B cell (primary cell): ENCODE results near the gene TMEM43. TPM values are rescaled to one million over a fixed set of nuclear protein-coding genes. Genes with fewer than 3 reads are reported as not detected.

ENCODE experiments used
- ATAC-seq: fragments of 200-7000 bp; cut with Tn5 transposase; one replicate; pipeline ENCODE4 v1.10.0; 2021; ENCODE audit warnings: low read depth, mild to moderate bottlenecking, moderate number of reproducible peaks, moderate library complexity
- CTCF ChIA-PET: fragments of 350-600 bp; sonication (Branson Sonifier 250); formaldehyde crosslinking; loops from one replicate; lab custom pipeline; 2021; ENCODE audit warnings: antibody characterized with exemption, inconsistent platforms; lab: Charles Lee
- POLR2A ChIA-PET: fragments of 350-600 bp; sonication (Branson Sonifier 250); formaldehyde crosslinking; loops from one replicate; lab custom pipeline; 2021; ENCODE audit warnings: antibody characterized with exemption; lab: Charles Lee
- DNase-seq: peaks from one replicate; pipeline ENCODE4 v3.0.0; 2013
- H2AFZ ChIP-seq: 2 replicates; pipeline ENCODE4 v1.6.1; 2012; ENCODE audit warnings: mild to moderate bottlenecking, low read depth, low read length; ENCODE audit not compliant: insufficient read depth, poor library complexity, severe bottlenecking
- H3K27ac ChIP-seq, 2 donors: 1 replicate in 1 of 2; 2 replicates in 1 of 2; pipeline ENCODE4 v1.5.1; 2012 to 2013; ENCODE audit warnings: low read length in 2 of 2, mild to moderate bottlenecking in 2 of 2, moderate library complexity in 1 of 2
- H3K27me3 ChIP-seq, 4 experiments: fragments of 200-600 bp in 1 of 4; sonication (generic) in 1 of 4; replicated peaks in 1 of 4; 1 replicate in 2 of 4; 2 replicates in 2 of 4; pipeline versions ENCODE4 v1.6.1 to v1.7.0; 2013 to 2016; ENCODE audit warnings: low read length in 3 of 4, mild to moderate bottlenecking in 2 of 4, mixed read lengths in 1 of 4, moderate library complexity in 1 of 4; ENCODE audit not compliant: insufficient read depth in 4 of 4, control insufficient read depth in 3 of 4; ENCODE audit errors: control extremely low read depth in 1 of 4
- H3K36me3 ChIP-seq, 2 experiments: replicated peaks in 1 of 2; 1 replicate in 1 of 2; 2 replicates in 1 of 2; pipeline versions ENCODE4 v1.6.1 to v1.7.1; 2013; ENCODE audit warnings: low read length in 1 of 2; ENCODE audit not compliant: insufficient read depth in 2 of 2, control insufficient read depth in 1 of 2; ENCODE audit errors: control extremely low read depth in 1 of 2, extremely low read depth in 1 of 2
- H3K4me1 ChIP-seq, 2 donors: fragments of 200-600 bp in 1 of 2; sonication (generic) in 1 of 2; 1 replicate in 1 of 2; 2 replicates in 1 of 2; pipeline versions ENCODE4 v1.5.1 to v1.6.1; 2013 to 2017; ENCODE audit warnings: low read length in 2 of 2; ENCODE audit not compliant: control insufficient read depth in 2 of 2, insufficient read depth in 2 of 2
- H3K4me2 ChIP-seq: replicated peaks from 2 replicates; pipeline ENCODE3; 2012; ENCODE audit warnings: mild to moderate bottlenecking, low read depth, low read length; ENCODE audit not compliant: poor library complexity, severe bottlenecking
- H3K4me3 ChIP-seq, 5 experiments: fragments of 200-600 bp in 1 of 5; sonication (generic) in 1 of 5; 1 replicate in 3 of 5; 2 replicates in 2 of 5; pipeline versions ENCODE4 v1.5.1 to v1.7.0; 2011 to 2016; ENCODE audit warnings: low read length in 4 of 5, mild to moderate bottlenecking in 4 of 5, low read depth in 2 of 5, control low read depth in 1 of 5, moderate library complexity in 1 of 5; ENCODE audit not compliant: insufficient read depth in 1 of 5; ENCODE audit errors: control extremely low read depth in 1 of 5, extremely low read depth in 1 of 5
- H3K79me2 ChIP-seq: fragments of 200-600 bp; sonication (generic); one replicate; pipeline ENCODE4 v1.6.0; 2016; ENCODE audit warnings: low read length; ENCODE audit not compliant: control insufficient read depth, insufficient read depth
- H3K9ac ChIP-seq: fragments of 200-600 bp; sonication (generic); 2 replicates; pipeline ENCODE4 v1.6.1; 2017; ENCODE audit warnings: mild to moderate bottlenecking, low read length, moderate library complexity
- H3K9me3 ChIP-seq, 3 donors: one replicate each; pipeline versions ENCODE4 v1.6.1 to v1.7.1; 2013; ENCODE audit warnings: low read length in 2 of 3; ENCODE audit not compliant: control insufficient read depth in 2 of 3, insufficient read depth in 1 of 3; ENCODE audit errors: control extremely low read depth in 1 of 3
- H4K20me1 ChIP-seq: 2 replicates; pipeline ENCODE4 v1.6.0; 2012; ENCODE audit warnings: mild to moderate bottlenecking, low read length; ENCODE audit not compliant: insufficient read depth, control insufficient read depth, poor library complexity, severe bottlenecking
- H3K27ac Mint-ChIP-seq: one replicate; pipeline ENCODE4 v1.8.0; 2021; ENCODE audit warnings: mixed read lengths
- H3K27me3 Mint-ChIP-seq: one replicate; pipeline ENCODE4 v1.8.0; 2021; ENCODE audit warnings: mixed read lengths
- H3K4me1 Mint-ChIP-seq: one replicate; pipeline ENCODE4 v1.8.0; 2021; ENCODE audit warnings: mixed read lengths
- H3K4me3 Mint-ChIP-seq: one replicate; pipeline ENCODE4 v1.8.0; 2021; ENCODE audit warnings: mixed read lengths
- H3K9me3 Mint-ChIP-seq: one replicate; pipeline ENCODE4 v1.8.0; 2022; ENCODE audit warnings: mixed read lengths; ENCODE audit not compliant: insufficient read depth
- EZH2 ChIP-seq: IDR thresholded peaks from 2 replicates; pipeline ENCODE4 v1.6.1; 2012; ENCODE audit warnings: borderline replicate concordance, low read depth, mild to moderate bottlenecking, moderate library complexity, low read length; ENCODE audit not compliant: insufficient read depth, poor library complexity, severe bottlenecking
- WGBS: methylation state at CpG from one replicate; pipeline ENCODE4 v1.1.5; 2013; ENCODE audit warnings: missing lambda C conversion rate; ENCODE audit not compliant: insufficient coverage; 5-methylcytosine and 5-hydroxymethylcytosine counted together
- intact Hi-C: fragments of 100-400 bp; cut with micrococcal nuclease; formaldehyde crosslinking; loops from one replicate; pipeline ENCODE4 v1.10.0; 2022
- polyA plus RNA-seq: library from polyadenylated mRNA; depleted of rRNA; stranded (reverse); fragments of >200 nt; gene quantifications from 2 replicates; pipeline ENCODE4 v1.2.3, GENCODE V29; 2012
- total RNA-seq, 2 donors: library from RNA; stranded (reverse); fragments of 120-200 nt in 1 of 2; gene quantifications; 1 replicate in 1 of 2; 2 replicates in 1 of 2; pipeline versions ENCODE4 v1.2.3 to v1.2.4, GENCODE V29; 2013 to 2022
- TF ChIP-seq, protein P1 (sequence below): fragments of 200-600 bp; IDR thresholded peaks from one replicate; pipeline ENCODE4 v1.8.0; 2022; ENCODE audit warnings: antibody characterized with exemption, mild to moderate bottlenecking

Gene TMEM43
- total and polyA plus RNA-seq, 2 donors (not counting 1 experiment from before 2014, with no cell fraction given), result 29.5 to 37.6 TPM

DNA sequence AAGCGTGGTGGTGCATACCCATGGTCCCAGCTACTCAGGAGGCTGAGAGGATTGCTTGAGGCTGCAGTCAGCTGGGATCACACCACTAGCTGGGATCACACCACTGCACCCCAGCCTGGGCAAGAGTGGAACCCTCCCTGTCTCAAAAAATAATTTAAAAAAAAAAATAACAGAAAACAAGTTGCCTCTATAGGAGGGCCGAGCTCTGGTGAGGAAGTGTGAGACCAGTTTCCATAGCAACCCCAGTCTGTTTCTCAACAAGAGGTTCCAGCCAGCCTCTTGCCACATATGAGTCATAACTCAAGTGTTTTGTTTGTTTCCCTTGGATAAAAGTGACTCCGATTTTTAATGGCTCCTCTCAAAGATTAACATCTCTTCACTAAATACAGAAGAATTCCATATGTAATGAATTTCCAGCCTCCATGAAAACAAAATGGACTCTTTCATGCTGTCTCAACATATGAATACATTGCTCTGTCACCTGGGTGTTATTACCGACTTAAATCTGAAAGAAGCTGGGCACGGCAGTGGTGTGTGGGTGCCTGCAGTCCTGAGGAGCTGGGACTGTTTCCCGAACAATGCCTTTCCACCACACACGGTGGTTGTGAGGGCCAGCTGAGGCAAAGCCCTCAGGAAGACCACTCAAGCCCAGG lies 19.7 kb downstream of the TMEM43 start:
- WGBS, result 17% methylated on average over 1 of the region's 7 CpGs
- no peaks in the 10 kb centered on the region for H4K20me1 ChIP-seq
- Mint-ChIP-seq H3K27me3 (no peaks in the 10 kb centered on the region), H3K4me1 (peaks cover 17% of the 10 kb centered on the region), H3K27ac (peak overlapping the region; percentile 96), H3K9me3 (no peaks in the 10 kb centered on the region), H3K4me3 (peak overlapping the region; percentile 65)
- intact Hi-C loops, result loop anchor here (1.0 kb wide), 2 partner anchors 20 to 34 kb away; partner anchors contain the start of genes CHCHD4, LSM3 and XPC
- POLR2A ChIA-PET, result interaction anchor here (1.0 to 2.2 kb wide), 2 partner anchors 20 to 34 kb away, joined by 6 to 7 read pairs; partner anchors contain the start of genes CHCHD4, LSM3, TMEM43 and XPC
- TF ChIP-seq, protein P1, sequence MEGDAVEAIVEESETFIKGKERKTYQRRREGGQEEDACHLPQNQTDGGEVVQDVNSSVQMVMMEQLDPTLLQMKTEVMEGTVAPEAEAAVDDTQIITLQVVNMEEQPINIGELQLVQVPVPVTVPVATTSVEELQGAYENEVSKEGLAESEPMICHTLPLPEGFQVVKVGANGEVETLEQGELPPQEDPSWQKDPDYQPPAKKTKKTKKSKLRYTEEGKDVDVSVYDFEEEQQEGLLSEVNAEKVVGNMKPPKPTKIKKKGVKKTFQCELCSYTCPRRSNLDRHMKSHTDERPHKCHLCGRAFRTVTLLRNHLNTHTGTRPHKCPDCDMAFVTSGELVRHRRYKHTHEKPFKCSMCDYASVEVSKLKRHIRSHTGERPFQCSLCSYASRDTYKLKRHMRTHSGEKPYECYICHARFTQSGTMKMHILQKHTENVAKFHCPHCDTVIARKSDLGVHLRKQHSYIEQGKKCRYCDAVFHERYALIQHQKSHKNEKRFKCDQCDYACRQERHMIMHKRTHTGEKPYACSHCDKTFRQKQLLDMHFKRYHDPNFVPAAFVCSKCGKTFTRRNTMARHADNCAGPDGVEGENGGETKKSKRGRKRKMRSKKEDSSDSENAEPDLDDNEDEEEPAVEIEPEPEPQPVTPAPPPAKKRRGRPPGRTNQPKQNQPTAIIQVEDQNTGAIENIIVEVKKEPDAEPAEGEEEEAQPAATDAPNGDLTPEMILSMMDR, result no peak
- TF ChIP-seq EZH2, result no peak
- peak overlapping the region; percentile 35 for H3K9ac ChIP-seq
- no peaks in the 10 kb centered on the region for H3K27me3 ChIP-seq
- H3K4me3 ChIP-seq, result peak overlapping the region in 1 of 5 experiments; percentile 73
- peaks cover 0 to 70% of the 10 kb centered on the region in 2 experiments for H3K36me3 ChIP-seq
- ATAC-seq (peak; percentile 88), DNase-seq (peak; percentile 88)
- peak overlapping the region; percentile 20 for H2AFZ ChIP-seq
- H3K9me3 ChIP-seq, result no peaks in the 10 kb centered on the region
- H3K4me1 ChIP-seq, result peaks cover 18 to 21% of the 10 kb centered on the region in 2 donors
- CTCF ChIA-PET, result interaction anchor here (0.9 to 1.3 kb wide), 2 partner anchors 20 to 34 kb away, joined by 3 to 5 read pairs; partner anchors contain the start of genes CHCHD4, LSM3 and TMEM43
- H3K79me2 ChIP-seq, result no peaks in the 10 kb centered on the region
- peak overlapping the region; percentile 44 for H3K4me2 ChIP-seq
- peak overlapping the region; percentile 81 to 95 for H3K27ac ChIP-seq

DNA sequence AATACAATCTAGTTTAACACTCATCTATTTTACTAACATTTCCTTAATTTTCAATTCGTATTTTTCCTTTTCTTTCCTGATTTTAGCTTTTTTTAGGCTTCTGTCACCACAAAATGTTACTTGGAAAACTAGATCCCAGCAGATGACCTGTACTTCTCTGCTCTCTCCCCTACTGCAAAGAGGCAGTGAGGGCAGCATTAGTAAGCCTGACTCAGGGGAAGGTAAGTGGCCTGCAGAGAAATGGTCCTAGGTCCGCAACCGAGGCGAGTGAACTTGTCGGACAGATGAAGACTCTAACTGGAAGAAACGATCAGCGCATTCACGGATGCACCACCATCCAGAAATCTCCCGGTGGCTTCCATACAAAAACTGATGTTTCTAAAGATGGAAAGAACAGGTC lies 20.4 kb downstream of the TMEM43 start:
- ATAC-seq, result no peak
- peaks cover 18 to 21% of the 10 kb centered on the region in 2 donors for H3K4me1 ChIP-seq
- Mint-ChIP-seq H3K4me3 (no peak overlapping the region), H3K27me3 (no peaks in the 10 kb centered on the region), H3K27ac (peak overlapping the region; percentile 92), H3K4me1 (peaks cover 17% of the 10 kb centered on the region), H3K9me3 (no peaks in the 10 kb centered on the region)
- no peaks in the 10 kb centered on the region for H3K27me3 ChIP-seq
- POLR2A ChIA-PET, result interaction anchor here (1.0 to 2.2 kb wide), 2 partner anchors 21 to 34 kb away, joined by 6 to 7 read pairs; partner anchors contain the start of genes CHCHD4, LSM3, TMEM43 and XPC
- peak overlapping the region; percentile 44 for H3K4me2 ChIP-seq
- peak overlapping the region in 1 of 5 experiments; percentile 73 for H3K4me3 ChIP-seq
- no peak overlapping the region for H2AFZ ChIP-seq
- H3K27ac ChIP-seq, result peak overlapping the region; percentile 81 to 95
- no peaks in the 10 kb centered on the region for H3K9me3 ChIP-seq
- DNase-seq, result no peak
- 97% methylated on average over 6 of the region's 9 CpGs for WGBS
- H3K36me3 ChIP-seq, result peaks cover 0 to 65% of the 10 kb centered on the region in 2 experiments
- H4K20me1 ChIP-seq, result no peaks in the 10 kb centered on the region
- CTCF ChIA-PET, result interaction anchor here (0.6 to 1.9 kb wide), 3 partner anchors 20 to 421 kb away, joined by 3 to 5 read pairs (median 4); partner anchors contain the start of genes CHCHD4 and TMEM43
- no peak for TF ChIP-seq EZH2
- TF ChIP-seq, protein P1, result no peak
- no peaks in the 10 kb centered on the region for H3K79me2 ChIP-seq
- peak overlapping the region; percentile 33 for H3K9ac ChIP-seq
- intact Hi-C loops, result no loop called here
